Choroid plexus epithelial cell (primary cell): ENCODE data around the gene CREB5.

ENCODE experiments used
- DNase-seq: peaks from one replicate; pipeline ENCODE4 v3.0.0-alpha.2; 2010; ENCODE audit warnings: low read depth
- H3K4me3 ChIP-seq: 2 replicates; pipeline ENCODE4 v1.5.1; 2011; ENCODE audit warnings: low read depth, mild to moderate bottlenecking, control low read depth, low read length, moderate library complexity
- TF ChIP-seq, protein P1 (sequence below): conservative IDR thresholded peaks from 2 replicates; pipeline ENCODE4 v1.5.1; 2011; ENCODE audit warnings: low read depth, mild to moderate bottlenecking, control low read depth, inconsistent platforms, low read length, moderate library complexity

CREB5 gene

DNA sequence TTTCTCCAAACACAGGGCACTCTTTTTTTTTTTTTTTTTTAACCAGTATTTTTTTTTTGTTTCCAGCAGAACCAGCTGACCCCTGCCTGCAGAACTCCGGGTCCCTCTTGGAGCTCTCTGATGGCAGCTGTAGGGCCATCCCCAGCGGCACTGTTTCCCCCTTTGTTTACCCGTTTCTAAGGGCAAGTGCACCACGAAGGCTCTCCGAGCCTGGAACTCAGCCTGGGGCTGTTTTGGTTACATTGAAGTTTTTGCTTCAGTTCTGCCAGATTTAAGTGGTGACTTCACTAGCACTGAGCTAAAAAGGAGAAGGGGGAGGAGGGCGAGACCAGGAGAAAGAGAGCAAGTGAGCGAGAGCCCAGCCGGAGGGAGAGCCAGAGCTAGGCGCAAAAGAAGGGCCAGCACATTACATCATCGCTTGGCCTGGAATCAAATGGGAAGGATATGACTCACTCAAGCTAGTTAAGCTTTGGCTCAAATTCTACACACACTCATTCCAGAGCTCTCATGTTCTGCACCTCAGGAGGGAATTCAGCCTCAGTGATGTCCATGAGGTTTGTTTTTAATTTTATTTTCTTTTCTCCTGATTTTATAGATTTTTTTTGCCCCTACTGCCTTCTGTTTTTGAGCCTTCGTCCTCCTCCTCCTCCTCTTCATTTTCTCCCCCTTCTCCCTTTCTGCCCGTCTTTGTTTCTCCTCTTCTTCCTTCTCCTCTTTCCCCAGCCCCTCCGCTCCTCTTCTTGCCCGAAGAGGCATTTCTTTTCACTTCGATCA, 273.5 kb downstream of the CREB5 start:
- peak overlapping the region; percentile 61 for H3K4me3 ChIP-seq
- TF ChIP-seq, protein P1, sequence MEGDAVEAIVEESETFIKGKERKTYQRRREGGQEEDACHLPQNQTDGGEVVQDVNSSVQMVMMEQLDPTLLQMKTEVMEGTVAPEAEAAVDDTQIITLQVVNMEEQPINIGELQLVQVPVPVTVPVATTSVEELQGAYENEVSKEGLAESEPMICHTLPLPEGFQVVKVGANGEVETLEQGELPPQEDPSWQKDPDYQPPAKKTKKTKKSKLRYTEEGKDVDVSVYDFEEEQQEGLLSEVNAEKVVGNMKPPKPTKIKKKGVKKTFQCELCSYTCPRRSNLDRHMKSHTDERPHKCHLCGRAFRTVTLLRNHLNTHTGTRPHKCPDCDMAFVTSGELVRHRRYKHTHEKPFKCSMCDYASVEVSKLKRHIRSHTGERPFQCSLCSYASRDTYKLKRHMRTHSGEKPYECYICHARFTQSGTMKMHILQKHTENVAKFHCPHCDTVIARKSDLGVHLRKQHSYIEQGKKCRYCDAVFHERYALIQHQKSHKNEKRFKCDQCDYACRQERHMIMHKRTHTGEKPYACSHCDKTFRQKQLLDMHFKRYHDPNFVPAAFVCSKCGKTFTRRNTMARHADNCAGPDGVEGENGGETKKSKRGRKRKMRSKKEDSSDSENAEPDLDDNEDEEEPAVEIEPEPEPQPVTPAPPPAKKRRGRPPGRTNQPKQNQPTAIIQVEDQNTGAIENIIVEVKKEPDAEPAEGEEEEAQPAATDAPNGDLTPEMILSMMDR: no peak
- peak; percentile 99 for DNase-seq

- TF ChIP-seq, protein P1: no peak
- H3K4me3 ChIP-seq: peak overlapping the region; percentile 61
- DNase-seq: peak; percentile 84
Measured at GRCh38 chr7:28686418-28686800, 274.1 kb downstream of the CREB5 start.

GRCh38 chr7:28687537-28687936, 275.2 kb downstream of the CREB5 start:
- no peak for DNase-seq
- no peak overlapping the region for H3K4me3 ChIP-seq
- TF ChIP-seq, protein P1: no peak

- TF ChIP-seq, protein P1: no peak
- DNase-seq: no peak
- no peak overlapping the region for H3K4me3 ChIP-seq
Measured at GRCh38 chr7:28688174-28688573, 275.9 kb downstream of the CREB5 start.

- TF ChIP-seq, protein P1: no peak
- no peak overlapping the region for H3K4me3 ChIP-seq
- DNase-seq: peak; percentile 38
Measured at GRCh38 chr7:28688651-28689050, 276.3 kb downstream of the CREB5 start.

- no peak overlapping the region for H3K4me3 ChIP-seq
- TF ChIP-seq, protein P1: no peak
- no peak for DNase-seq
Measured at GRCh38 chr7:28695300-28696295, 283.3 kb downstream of the CREB5 start.
